ENCODE data around the gene FNBP1. TPM values are rescaled to one million over a fixed set of nuclear protein-coding genes. Genes with fewer than 3 reads are reported as not detected.
A peak's percentile ranks its signal among the peaks of the same experiment; 100 is the strongest.

Gene FNBP1
- total and polyA plus RNA-seq, 5 donors: 10.8 to 27.5 (median 26.3) TPM

DNA sequence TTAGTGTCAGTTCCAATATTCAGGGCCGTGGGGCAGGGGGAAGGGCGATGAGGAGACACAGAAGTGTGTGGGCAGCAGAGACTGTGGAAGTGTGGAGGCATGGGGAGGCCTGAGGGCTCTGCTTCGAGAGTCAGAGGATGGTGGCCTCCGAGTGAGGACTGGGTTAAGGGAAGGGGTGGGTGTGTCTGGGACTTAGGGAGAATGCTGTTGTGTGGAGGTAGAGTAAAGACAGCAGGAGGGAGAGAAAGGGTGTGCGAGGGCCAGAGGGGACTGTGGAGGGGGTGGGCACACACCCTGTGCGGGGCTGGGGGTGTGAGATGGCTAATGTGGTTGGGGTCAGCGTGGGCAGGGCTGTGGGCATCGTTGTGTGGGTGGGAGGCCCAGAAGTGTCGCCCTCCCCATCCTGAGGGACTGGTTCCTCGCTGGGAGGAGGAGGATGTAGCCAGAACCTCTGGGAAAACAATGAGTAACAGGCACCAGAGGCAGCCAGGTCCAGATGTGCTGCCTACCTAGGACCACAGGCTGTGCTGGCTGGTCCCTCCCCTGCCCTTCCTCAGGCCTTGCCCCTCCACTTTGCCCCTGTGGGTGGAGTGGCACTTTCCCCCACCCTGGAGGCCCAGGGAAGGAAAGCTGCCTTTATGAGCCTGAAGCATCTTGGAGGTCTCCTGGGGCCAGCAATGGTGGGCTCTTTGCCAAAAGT lies 203.5 kb downstream of the FNBP1 start:
- 76% methylated on average over 10 of the region's 10 CpGs for WGBS
- Histone ChIP-seq H3K4me3 (ENCODE audit: low read length) (no peak overlapping the region), H3K27ac (ENCODE audit: low read length) (no peak overlapping the region), H3K27me3 (ENCODE audit: control insufficient read depth, insufficient read depth) (no peaks in the 10 kb centered on the region), H3K4me1 (ENCODE audit: control insufficient read depth, insufficient read depth, low read length) (peaks cover 3% of the 10 kb centered on the region), H3K9me3 (ENCODE audit: control insufficient read depth, low read length) (no peaks in the 10 kb centered on the region)
- intact Hi-C loops (cut with DNase I): no loop called here
- ATAC-seq: no peak
- DNase-seq: peak in 1 of 3 donors; percentile 46

DNA sequence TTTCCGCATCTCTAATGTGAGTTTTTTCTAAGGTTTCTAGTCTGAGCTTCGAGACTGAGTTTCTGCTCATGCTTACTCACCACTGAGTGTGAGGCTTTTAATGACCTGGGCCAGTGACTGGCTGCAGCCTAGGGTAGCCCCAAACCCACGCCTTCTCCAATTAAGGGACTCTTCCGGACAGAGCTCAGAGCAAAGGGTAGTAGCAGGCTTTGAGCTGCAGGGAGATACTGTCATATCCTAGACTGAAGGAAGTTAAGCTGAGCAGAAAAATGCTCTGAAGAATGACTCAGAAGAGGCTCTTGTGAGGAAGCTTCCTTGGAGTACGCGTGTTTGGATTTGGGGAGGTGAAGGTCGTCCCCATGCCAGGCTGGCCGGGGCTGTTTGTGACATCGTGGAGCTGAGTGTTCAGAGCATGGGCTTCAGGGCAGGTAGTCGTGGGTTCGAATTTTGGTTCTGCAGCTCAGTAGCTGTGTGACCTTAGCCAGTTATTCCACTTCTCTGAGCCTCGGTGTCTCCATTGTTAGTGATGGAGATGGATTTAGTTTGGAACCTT lies 204.2 kb downstream of the FNBP1 start:
- no peaks in the 10 kb centered on the region for H3K27me3 ChIP-seq (ENCODE audit: control insufficient read depth, insufficient read depth)
- no peak overlapping the region for H3K4me3 ChIP-seq (ENCODE audit: low read length)
- intact Hi-C loops (cut with DNase I): no loop called here
- no peak overlapping the region for H3K27ac ChIP-seq (ENCODE audit: low read length)
- WGBS: 88% methylated on average over 12 of the region's 12 CpGs
- ATAC-seq (no peak), DNase-seq (no peak)
- H3K9me3 ChIP-seq (ENCODE audit: control insufficient read depth, low read length): no peaks in the 10 kb centered on the region
- peaks cover 3% of the 10 kb centered on the region for H3K4me1 ChIP-seq (ENCODE audit: control insufficient read depth, insufficient read depth, low read length)

Small RNA genes lying within 50 kb of the gene (microRNA-seq; reads per million reads assigned to microRNA genes)
- 0 reads per million in 2 donors for gene MIR6855

Other genes with a start within 250 kb of the FNBP1 start
- 10 to 100 TPM in 2 of 4 donors, 1 to 10 TPM in 2; 8.8 to 12.2 (median 10.6) TPM for gene TOR1B, start 240.0 kb downstream of the FNBP1 start, total RNA-seq
- gene TOR1B, start 240.0 kb downstream of the FNBP1 start, polyA plus RNA-seq: 10.0 TPM
- 10 to 100 TPM; 18.0 to 22.4 (median 19.6) TPM for gene TOR1A, start 219.1 kb downstream of the FNBP1 start, total RNA-seq
- gene TOR1A, start 219.1 kb downstream of the FNBP1 start, polyA plus RNA-seq: 16.1 TPM
- 10 to 100 TPM; 31.9 to 40.9 (median 33.9) TPM for gene C9orf78, start 207.9 kb downstream of the FNBP1 start, total RNA-seq
- 55.9 TPM for gene C9orf78, start 207.9 kb downstream of the FNBP1 start, polyA plus RNA-seq
- gene USP20, start 207.7 kb downstream of the FNBP1 start, total RNA-seq: 10 to 100 TPM; 15.3 to 18.4 (median 16.7) TPM
- gene USP20, start 207.7 kb downstream of the FNBP1 start, polyA plus RNA-seq: 12.9 TPM
- 10 to 100 TPM; 23.2 to 29.5 (median 24.0) TPM for gene GPR107, start 10.7 kb upstream of the FNBP1 start, total RNA-seq
- 13.1 TPM for gene GPR107, start 10.7 kb upstream of the FNBP1 start, polyA plus RNA-seq
- 10 to 100 TPM; 16.6 to 46.9 (median 19.0) TPM for gene NCS1, start 129.2 kb upstream of the FNBP1 start, total RNA-seq
- gene NCS1, start 129.2 kb upstream of the FNBP1 start, polyA plus RNA-seq: 9.3 TPM
- 1 to 10 TPM; 2.3 to 5.1 (median 3.9) TPM for gene HMCN2, start 222.6 kb upstream of the FNBP1 start, total RNA-seq
- gene HMCN2, start 222.6 kb upstream of the FNBP1 start, polyA plus RNA-seq: 6.1 TPM

Data from right cardiac atrium (tissue), 5 donors.